Keratinocyte (primary cell): ENCODE results near the gene HEPN1. TPM values are rescaled to one million over a fixed set of nuclear protein-coding genes. Genes with fewer than 3 reads are reported as not detected.

Experiments
- DNase-seq: peaks from one replicate; pipeline ENCODE4 v3.0.0-alpha.2; 2011; ENCODE audit warnings: low read depth, missing footprints, low spot score
- FAIRE-seq: peaks from 2 replicates; lab custom pipeline; 2011; peaks lifted over from hg19 to GRCh38; lab: Jason Lieb, UNC
- H2AFZ ChIP-seq: 2 replicates; pipeline ENCODE4 v1.6.0; 2012; ENCODE audit warnings: low read length, control low read depth, inconsistent platforms; ENCODE audit not compliant: control insufficient read depth
- H3K27ac ChIP-seq: 2 replicates; pipeline ENCODE4 v1.5.1; 2011; ENCODE audit warnings: low read length; ENCODE audit not compliant: control insufficient read depth, insufficient read depth
- H3K27me3 ChIP-seq: 3 replicates; pipeline ENCODE4 v1.6.0; 2011; ENCODE audit warnings: low read length; ENCODE audit not compliant: control insufficient read depth, insufficient read depth; ENCODE audit errors: extremely low read depth
- H3K36me3 ChIP-seq, 2 experiments: 2 replicates in 1 of 2; 3 replicates in 1 of 2; pipeline ENCODE4 v1.5.1; 2011; ENCODE audit warnings: low read length in 2 of 2, mild to moderate bottlenecking in 1 of 2; ENCODE audit not compliant: control insufficient read depth in 2 of 2, insufficient read depth in 2 of 2; ENCODE audit errors: extremely low read depth in 1 of 2
- H3K4me1 ChIP-seq: 3 replicates; pipeline ENCODE4 v1.5.1; 2011; ENCODE audit warnings: low read length; ENCODE audit not compliant: control insufficient read depth, insufficient read depth; ENCODE audit errors: extremely low read depth
- H3K4me2 ChIP-seq: 3 replicates; pipeline ENCODE4 v1.6.0; 2011; ENCODE audit warnings: low read depth, low read length; ENCODE audit not compliant: control insufficient read depth, insufficient read depth; ENCODE audit errors: extremely low read depth
- H3K4me3 ChIP-seq, 3 experiments: fragments of 200-600 bp in 1 of 3; sonication (generic) in 1 of 3; 2 replicates in 2 of 3; 3 replicates in 1 of 3; pipeline ENCODE4 v1.5.1; 2011 to 2016; ENCODE audit warnings: low read length in 3 of 3, mild to moderate bottlenecking in 3 of 3, control low read depth in 2 of 3, inconsistent platforms in 1 of 3, low read depth in 1 of 3, mixed read lengths in 1 of 3, mixed run types in 1 of 3, moderate library complexity in 1 of 3; ENCODE audit not compliant: control insufficient read depth in 2 of 3, insufficient read depth in 2 of 3; ENCODE audit errors: extremely low read depth in 1 of 3
- H3K79me2 ChIP-seq: 2 replicates; pipeline ENCODE4 v1.6.0; 2012; ENCODE audit warnings: low read length; ENCODE audit not compliant: control insufficient read depth, insufficient read depth
- H3K9ac ChIP-seq: 3 replicates; pipeline ENCODE4 v1.6.0; 2011; ENCODE audit warnings: low read length; ENCODE audit not compliant: control insufficient read depth, insufficient read depth; ENCODE audit errors: extremely low read depth
- H3K9me1 ChIP-seq: 3 replicates; pipeline ENCODE4 v1.6.0; 2011; ENCODE audit warnings: low read length; ENCODE audit not compliant: control insufficient read depth, insufficient read depth; ENCODE audit errors: extremely low read depth
- H3K9me3 ChIP-seq: 2 replicates; pipeline ENCODE4 v1.5.1; 2012; ENCODE audit warnings: low read depth, low read length; ENCODE audit not compliant: control insufficient read depth
- H4K20me1 ChIP-seq: 3 replicates; pipeline ENCODE4 v1.6.0; 2011; ENCODE audit warnings: low read length; ENCODE audit not compliant: control insufficient read depth, insufficient read depth; ENCODE audit errors: extremely low read depth
- CTCF ChIP-seq, 3 experiments: IDR thresholded peaks in 1 of 3; conservative IDR thresholded peaks in 1 of 3; optimal IDR thresholded peaks in 1 of 3; 2 replicates in 2 of 3; 3 replicates in 1 of 3; pipeline versions ENCODE3 to v1.5.1; 2011; ENCODE audit warnings: low read length in 3 of 3, mild to moderate bottlenecking in 3 of 3, moderate library complexity in 2 of 3, control low read depth in 1 of 3, inconsistent platforms in 1 of 3; ENCODE audit not compliant: insufficient read depth in 2 of 3; ENCODE audit errors: extremely low read depth in 1 of 3
- EZH2 ChIP-seq: IDR thresholded peaks from one replicate; pipeline ENCODE4 v1.6.1; 2012; ENCODE audit warnings: inconsistent platforms, mild to moderate bottlenecking, low read length, moderate library complexity
- dilution Hi-C: fragments of 300-500 bp; cut with MboI; formaldehyde crosslinking; loops from one replicate; pipeline ENCODE4 v1.7.0; 2020; ENCODE audit warnings: low sequenced_read_pairs; ENCODE audit not compliant: extremely low pct_ligation_motif_present
- polyA plus RNA-seq, 5 experiments: library from polyadenylated mRNA; depleted of rRNA in 3 of 5; stranded (reverse) in 3 of 5; stranded (forward) in 1 of 5; unstranded in 1 of 5; fragments of >200 nt; gene quantifications; 1 replicate in 1 of 5; 2 replicates in 3 of 5; 3 replicates in 1 of 5; pipeline versions ENCODE4 v1.2.1 to v1.2.3, GENCODE V29; 2011 to 2012; ENCODE audit warnings: missing spikeins in 2 of 5, low read depth in 1 of 5, low replicate concordance in 1 of 5

The HEPN1 gene
- polyA plus RNA-seq, 1 donor (not counting 4 experiments of a cell fraction or from before 2014, with no cell fraction given) = not detected

- no peak overlapping the region for H2AFZ ChIP-seq
These were observed 38.1 kb upstream of the HEPN1 start for GRCh38 chr11:124880958-124881357.

GRCh38 chr11:124882339-124883071, 36.5 kb upstream of the HEPN1 start:
- dilution Hi-C loops = no loop called here
- no peaks in the 10 kb centered on the region for H3K27me3 ChIP-seq
- H2AFZ ChIP-seq = no peak overlapping the region
- FAIRE-seq (no peak), DNase-seq (no peak)
- no peak overlapping the region for H3K4me3 ChIP-seq
- H3K9me1 ChIP-seq = no peaks in the 10 kb centered on the region
- no peak overlapping the region for H3K9ac ChIP-seq
- TF ChIP-seq EZH2 (no peak), CTCF (optimal IDR thresholded peaks at IDR 0.05 in 1 of 3, IDR thresholded peaks at IDR 0.05 in 1 of 3, conservative IDR thresholded peaks at IDR 0.05 in 1 of 3; ENCODE audit: extremely low read depth in 1 of 3, insufficient read depth in 2 of 3, low read length in 3 of 3) (no peak)
- peaks cover 0 to 1% of the 10 kb centered on the region in 2 experiments for H3K36me3 ChIP-seq
- no peaks in the 10 kb centered on the region for H4K20me1 ChIP-seq
- H3K4me2 ChIP-seq = no peak overlapping the region
- H3K79me2 ChIP-seq = no peaks in the 10 kb centered on the region
- no peaks in the 10 kb centered on the region for H3K9me3 ChIP-seq
- peaks cover 2% of the 10 kb centered on the region for H3K4me1 ChIP-seq
- H3K27ac ChIP-seq = no peak overlapping the region

More at GRCh38 chr11:124880958-124881357, 38.1 kb upstream of the HEPN1 start:
- TF ChIP-seq EZH2 (no peak), CTCF (optimal IDR thresholded peaks at IDR 0.05 in 1 of 3, IDR thresholded peaks at IDR 0.05 in 1 of 3, conservative IDR thresholded peaks at IDR 0.05 in 1 of 3; ENCODE audit: extremely low read depth in 1 of 3, insufficient read depth in 2 of 3, low read length in 3 of 3) (no peak)
- H4K20me1 ChIP-seq = no peaks in the 10 kb centered on the region
- FAIRE-seq (no peak), DNase-seq (no peak)
- no peaks in the 10 kb centered on the region for H3K9me1 ChIP-seq
- H3K9ac ChIP-seq = no peak overlapping the region
- H3K4me2 ChIP-seq = no peak overlapping the region
- no peak overlapping the region for H3K27ac ChIP-seq
- peaks cover 11% of the 10 kb centered on the region for H3K4me1 ChIP-seq
- peaks cover 1% of the 10 kb centered on the region for H3K27me3 ChIP-seq
- dilution Hi-C loops = no loop called here
- H3K79me2 ChIP-seq = no peaks in the 10 kb centered on the region
- peaks cover 0 to 1% of the 10 kb centered on the region in 2 experiments for H3K36me3 ChIP-seq
- no peaks in the 10 kb centered on the region for H3K9me3 ChIP-seq
- no peak overlapping the region for H3K4me3 ChIP-seq
